ENCODE measurements around the gene USP53.
"Not testable (repeated sequence)": the region's sequence is repeated elsewhere in the genome, so short reads cannot be mapped to it uniquely, and the experiment has no call there.

Gene USP53

DNA sequence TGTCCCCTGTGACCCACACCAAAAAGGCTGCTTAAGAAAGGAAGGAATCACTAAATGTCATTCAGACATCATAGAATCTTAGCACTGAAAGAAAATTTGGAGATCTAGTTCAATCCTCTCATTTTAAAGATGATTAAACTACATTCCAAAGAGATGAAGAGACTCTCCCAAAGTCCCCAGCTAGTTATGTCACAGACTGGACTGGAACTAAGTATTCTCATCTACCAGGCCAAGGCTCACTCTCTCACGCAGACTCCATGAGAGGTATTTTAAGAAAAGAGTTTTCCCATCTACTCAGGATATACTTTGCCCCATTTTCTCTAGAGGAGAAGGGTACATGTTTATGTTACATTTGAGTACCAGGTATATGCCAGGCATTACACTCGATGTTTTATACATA lies 102.5 kb downstream of the USP53 start:
- no peak for DNase-seq (ENCODE audit: low spot score)

DNA sequence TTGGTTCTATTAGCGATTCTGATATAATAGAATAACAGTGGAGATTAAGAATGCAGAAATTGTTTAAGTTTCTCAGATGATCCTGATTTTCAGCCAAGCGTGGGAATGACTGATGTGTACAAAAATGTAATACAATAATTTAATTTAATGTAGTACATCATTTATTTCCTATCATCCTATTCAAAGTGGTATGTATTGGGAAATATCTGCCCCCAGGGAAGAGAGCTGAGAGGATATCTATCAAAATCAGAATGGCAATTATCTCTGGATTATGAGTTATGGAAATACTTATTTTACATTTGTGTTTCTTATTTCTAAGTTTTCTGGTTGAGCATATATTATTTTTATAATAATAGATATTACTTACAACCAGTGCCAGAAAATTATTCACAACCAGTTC lies 105.5 kb downstream of the USP53 start:
- no peak for DNase-seq (ENCODE audit: low spot score)

DNA sequence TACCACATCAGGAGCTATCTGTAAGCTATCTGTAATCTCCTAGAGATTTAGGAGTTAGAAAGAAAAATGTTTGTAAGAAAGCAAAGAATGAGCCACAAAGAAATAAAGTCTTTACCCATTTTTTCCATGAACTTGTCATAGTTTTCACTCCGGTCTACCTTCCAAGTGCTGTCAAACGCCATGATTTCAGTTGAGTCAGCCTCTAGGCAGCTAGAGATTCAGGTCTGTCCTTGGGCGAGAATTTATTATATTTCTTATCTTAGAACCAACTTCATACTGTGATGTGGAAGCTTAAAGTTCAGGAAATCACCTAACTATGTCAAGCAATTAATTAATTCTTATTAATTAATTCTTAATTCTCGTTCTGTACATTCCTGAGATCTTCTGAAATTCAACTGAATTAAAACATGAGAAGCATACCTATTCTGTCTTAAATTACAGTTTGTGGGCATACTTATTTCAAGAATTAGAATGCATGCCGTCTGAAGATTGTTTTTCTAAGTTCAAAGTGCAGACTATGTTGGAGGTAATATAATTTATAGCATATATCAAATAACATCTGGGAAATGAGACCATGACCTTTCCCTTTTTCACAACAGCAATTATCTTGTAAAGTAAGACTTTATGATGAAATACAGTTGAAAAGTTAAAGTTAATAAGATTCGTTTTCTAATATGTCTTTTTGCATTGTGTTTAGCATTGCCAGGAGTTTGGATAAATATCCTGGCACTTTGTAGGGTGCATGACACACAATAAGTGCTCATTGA lies 109.6 kb downstream of the USP53 start, which contains the start of gene FABP2:
TSS of gene FABP2 (minus strand) at position 218 of the 767 bp plus-strand sequence. CDS start at position 182, 36 bp downstream.
- DNase-seq (ENCODE audit: low spot score): no peak

DNA sequence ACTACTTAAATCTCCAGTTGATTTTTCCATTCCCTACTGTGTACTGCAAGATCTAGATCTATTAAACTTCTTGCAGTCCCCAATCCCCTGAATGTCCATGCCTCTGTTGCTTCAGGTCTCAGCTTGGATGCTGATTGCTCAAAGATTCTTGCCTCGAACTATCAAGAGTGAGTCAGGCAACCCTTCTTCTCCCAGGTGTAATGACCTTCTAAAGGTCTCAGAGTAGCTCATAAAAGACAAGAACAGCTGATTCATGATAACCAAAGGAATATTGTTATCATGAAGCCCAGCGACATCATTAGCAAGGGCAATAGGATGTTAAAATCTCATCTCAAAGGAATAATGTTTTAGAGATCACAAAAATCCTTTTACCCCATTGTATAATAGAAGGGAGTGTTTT lies 116.2 kb downstream of the USP53 start:
- DNase-seq (ENCODE audit: low spot score): no peak

DNA sequence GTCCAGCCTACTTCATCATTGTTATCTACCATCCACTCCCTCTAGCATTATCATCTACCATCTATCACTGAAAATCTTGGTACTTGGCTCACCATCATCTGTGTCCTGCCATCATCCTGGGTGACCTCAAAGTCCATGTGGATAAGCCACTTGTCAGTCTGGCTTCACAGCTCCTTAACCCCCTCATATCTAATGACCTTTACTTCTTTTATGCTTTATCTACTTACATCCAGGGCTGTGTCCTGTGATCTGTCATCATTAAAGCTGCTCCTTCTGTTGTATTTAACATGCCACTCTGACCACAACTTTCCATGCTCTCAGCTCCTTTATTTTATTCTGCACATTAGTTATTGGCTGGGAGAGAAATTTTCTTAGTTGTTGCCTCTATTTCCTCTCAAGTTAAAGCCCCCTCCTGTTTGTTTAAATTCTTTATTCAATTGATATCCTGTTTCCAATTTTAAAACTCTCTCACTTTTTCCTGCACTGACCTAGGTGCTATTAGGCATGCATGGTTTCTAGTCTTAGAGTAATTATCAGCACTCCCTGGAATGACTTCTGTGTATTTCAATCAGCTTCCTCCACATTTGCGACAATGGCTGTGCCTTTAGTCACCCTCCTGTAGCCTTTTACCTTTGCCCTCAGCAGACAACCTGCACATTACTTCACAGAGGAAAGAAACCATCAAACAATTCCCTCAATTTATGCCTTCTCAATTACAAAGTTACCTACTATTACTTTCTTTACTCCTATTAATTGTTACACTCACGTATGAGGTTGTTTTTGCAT lies 117.5 kb downstream of the USP53 start:
- no peak for DNase-seq (ENCODE audit: low spot score)

DNA sequence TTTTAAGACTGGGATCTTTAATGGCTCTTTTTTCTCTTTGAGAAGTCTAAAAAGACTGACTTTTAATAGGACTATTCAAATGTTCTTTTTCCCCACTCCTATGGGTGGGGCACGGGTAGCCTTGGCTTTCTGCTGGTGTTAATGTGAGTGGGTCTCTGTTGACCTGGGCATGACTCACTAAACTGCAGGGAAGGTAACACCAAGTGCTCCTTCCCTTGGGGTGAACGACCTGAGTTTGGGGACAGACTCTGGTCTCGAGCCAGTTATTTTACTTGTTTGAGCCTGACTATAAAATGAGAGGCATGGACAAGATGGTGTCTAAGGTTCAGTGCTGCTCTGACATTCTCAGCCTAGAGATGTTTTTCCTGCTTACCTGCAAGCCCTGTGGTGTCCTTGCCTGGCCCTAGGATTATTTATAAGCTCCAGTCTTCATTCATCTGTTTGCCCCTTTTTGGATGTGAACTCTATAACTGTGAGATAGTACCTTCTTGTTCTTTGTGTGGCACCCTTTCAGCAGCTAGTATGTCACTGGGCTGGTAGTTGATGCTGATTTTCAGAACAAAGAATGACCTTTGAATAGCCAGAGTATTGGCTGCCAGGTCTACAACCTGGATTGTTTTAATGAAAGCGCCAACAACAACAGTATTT lies 123.9 kb downstream of the USP53 start:
- DNase-seq (ENCODE audit: low spot score): not testable (repeated sequence)

DNA sequence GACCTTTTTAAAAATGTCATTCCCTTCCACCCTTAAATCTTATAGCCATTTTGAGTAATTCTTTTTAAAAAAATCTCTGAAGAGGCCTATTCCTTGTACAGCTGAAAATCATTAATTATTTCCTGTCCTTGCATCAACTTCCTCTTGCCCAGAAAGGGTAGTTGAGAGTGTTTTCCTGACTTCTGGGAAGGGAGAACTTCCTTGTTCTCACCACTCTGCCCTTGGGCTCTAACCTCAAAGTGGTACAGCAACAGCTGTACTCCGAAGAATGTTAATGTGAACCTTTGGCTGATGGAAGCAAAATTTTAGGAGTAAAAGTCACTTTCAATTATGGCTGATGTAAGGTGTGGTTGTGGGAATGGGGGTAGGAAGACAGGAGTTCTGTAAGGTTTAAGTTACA lies 124.5 kb downstream of the USP53 start:
- no peak for DNase-seq (ENCODE audit: low spot score)

DNA sequence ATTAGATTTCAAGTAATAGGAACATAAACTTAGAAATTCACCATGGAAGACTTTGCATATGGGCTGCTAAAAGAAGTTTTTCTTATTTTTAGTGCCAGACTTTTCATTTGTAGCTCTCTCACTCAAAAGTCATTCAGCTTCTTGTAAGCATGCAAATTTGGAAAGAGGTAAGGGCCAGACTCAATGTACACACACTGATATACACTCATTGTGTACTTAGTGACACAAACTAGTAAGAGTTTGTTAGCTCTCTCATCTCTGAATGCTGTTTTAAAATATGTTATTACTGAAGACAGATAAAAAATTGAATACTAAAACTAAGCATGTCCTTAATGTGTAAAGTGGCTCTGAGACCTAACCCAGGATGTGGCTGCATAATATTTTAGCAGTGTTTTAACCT lies 127.4 kb downstream of the USP53 start:
- not testable (repeated sequence) for DNase-seq (ENCODE audit: low spot score)

DNA sequence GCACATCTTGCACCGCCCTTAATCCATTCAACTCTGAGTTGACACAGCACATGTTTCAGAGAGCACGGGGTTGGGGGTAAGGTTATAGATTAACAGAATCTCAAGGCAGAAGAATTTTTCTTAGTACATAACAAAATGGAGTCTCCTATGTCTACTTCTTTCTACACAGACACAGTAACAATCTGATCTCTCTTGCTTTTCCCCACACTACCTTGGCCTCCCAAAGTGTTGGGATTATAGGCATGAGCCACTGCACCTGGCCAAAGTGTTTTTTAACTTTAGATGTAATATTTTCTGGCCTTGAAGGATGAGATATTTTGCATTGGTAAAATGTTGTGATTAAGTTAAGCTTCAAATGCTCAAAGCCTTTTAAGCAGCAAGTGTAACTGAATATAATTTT lies 130.8 kb downstream of the USP53 start:
- DNase-seq (ENCODE audit: low spot score): not testable (repeated sequence)
